ENCODE data around the gene CD80. TPM values are rescaled to one million over a fixed set of nuclear protein-coding genes. Genes with fewer than 3 reads are reported as not detected.

Gene CD80
- total and polyA plus RNA-seq, 10 of the 15 experiments (the other 5 are each of a cell fraction or from before 2014, with no cell fraction given), result 41.4 to 137 (median 58.1) TPM

- H3K79me2 ChIP-seq (ENCODE audit: control insufficient read depth, insufficient read depth, low read length), result peaks cover 99% of the 10 kb centered on the region
- CTCF ChIA-PET, result interaction anchor here (0.7 to 6.0 kb wide), 7 partner anchors 14 to 125 kb away, joined by 3 to 46 read pairs (median 6); no protein-coding TSS in a partner anchor
- FAIRE-seq, result no peak
- peaks cover 42% of the 10 kb centered on the region for H3K4me1 ChIP-seq (ENCODE audit: control insufficient read depth, insufficient read depth, low read length)
- no peaks in the 10 kb centered on the region for H4K20me1 ChIP-seq (ENCODE audit: control insufficient read depth, insufficient read depth)
- H3K9ac ChIP-seq (ENCODE audit: control insufficient read depth, insufficient read depth, low read length), result peak overlapping the region; percentile 99
- RAD21 ChIA-PET (ENCODE audit: unreplicated experiment), result interaction anchor here (0.7 to 11.9 kb wide), 9 partner anchors 16 to 259 kb away, joined by 3 to 239 read pairs (median 4); no protein-coding TSS in a partner anchor
- peak overlapping the region; percentile 98 for H3K4me2 ChIP-seq (ENCODE audit: control insufficient read depth, insufficient read depth)
- peak overlapping the region; percentile 76 for H3K4me3 ChIP-seq
- no peaks in the 10 kb centered on the region for H3K9me3 ChIP-seq (replicated peaks; ENCODE audit: control insufficient read depth, insufficient read depth, low read length)
- intact Hi-C loops (cut with micrococcal nuclease; ENCODE audit: unreplicated experiment) (loop anchor here (5.0 to 10.0 kb wide), 3 partner anchors 233 to 539 kb away; partner anchors contain the start of gene GSK3B), in situ Hi-C loops (cut with MboI) (no loop called here)
- POLR2A ChIA-PET, result interaction anchor here (0.7 to 6.4 kb wide), 9 partner anchors 9 to 120 kb away, joined by 3 to 104 read pairs (median 4); partner anchors contain the start of genes ADPRH and PLA1A
- WGBS (ENCODE audit: insufficient coverage, insufficient replicate concordance, low lambda C conversion rate, missing lambda C conversion rate), result 0% methylated on average over 4 of the region's 4 CpGs
- peak; percentile 3 for ATAC-seq
- SMC1A ChIA-PET (ENCODE audit: uncharacterized antibody, unreplicated experiment), result interaction anchor here (0.7 to 8.9 kb wide), 23 partner anchors 12 to 673 kb away, joined by 3 to 151 read pairs (median 4); partner anchors contain the start of genes COX17 and TIMMDC1
- H2AFZ ChIP-seq (ENCODE audit: control insufficient read depth, low read depth, low read length), result no peak overlapping the region
- no peaks in the 10 kb centered on the region for H3K27me3 ChIP-seq (replicated peaks in 1 of 2; ENCODE audit: control insufficient read depth in 2 of 2, insufficient read depth in 2 of 2, low read length in 1 of 2)
- H3K27ac ChIP-seq (ENCODE audit: control insufficient read depth, insufficient read depth), result peak overlapping the region; percentile 98
- H3K36me3 ChIP-seq (ENCODE audit: control insufficient read depth in 2 of 2, insufficient read depth in 2 of 2, low read length in 1 of 2), result peaks cover 0 to 3% of the 10 kb centered on the region in 2 experiments; a peak in 1 of 4 replicates
- no peak for DNase-seq (ENCODE audit: low read depth, low spot score)
- no TSS peak for BruUV-seq (replicated peaks)
- TF ChIP-seq EGR1 (IDR thresholded peaks at IDR 0.05; ENCODE audit: borderline replicate concordance in 1 of 2, low read depth in 2 of 2, low read length in 2 of 2) (no peak), BACH1 (IDR thresholded peaks at IDR 0.05; ENCODE audit: borderline replicate concordance) (peak; percentile 31; the same call in 1 of the 2 replicates), IKZF2 (IDR thresholded peaks at IDR 0.05) (0 out of 4 replicates have a peak, but pooled peaks of 1 of the 2 experiments have one; percentile 62), SUPT20H (IDR thresholded peaks at IDR 0.05; ENCODE audit: borderline replicate concordance, control insufficient read depth, low read depth, low read length) (no peak), POLR2AphosphoS5 (IDR thresholded peaks at IDR 0.05; ENCODE audit: low read length) (peak; percentile 74; the same call in 1 of the 2 replicates), IKZF1 (conservative IDR thresholded peaks at IDR 0.05) (peak; percentile 63), IRF4 (IDR thresholded peaks at IDR 0.05; ENCODE audit: low read depth, low read length) (no peak), RUNX3 (IDR thresholded peaks at IDR 0.05; ENCODE audit: low read length) (peak; percentile 22; the same call in 1 of the 2 replicates), SP1 (IDR thresholded peaks at IDR 0.05; ENCODE audit: low read depth, low read length) (no peak), BHLHE40 (IDR thresholded peaks at IDR 0.05; ENCODE audit: borderline replicate concordance in 1 of 2, low read depth in 2 of 2, low read length in 1 of 2) (0 out of 4 replicates have a peak, but pooled peaks of 1 of the 2 experiments have one; percentile 27), TBL1XR1 (IDR thresholded peaks at IDR 0.05; ENCODE audit: low read depth, low read length) (no peak), MXI1 (IDR thresholded peaks at IDR 0.05; ENCODE audit: low read depth, low read length) (peak; percentile 71; the same call in 1 of the 2 replicates), NFYB (IDR thresholded peaks at IDR 0.05; ENCODE audit: insufficient read depth, low read depth, low read length) (no peak), CHD1 (IDR thresholded peaks at IDR 0.05; ENCODE audit: low read depth, low read length) (no peak), PKNOX1 (IDR thresholded peaks at IDR 0.05) (no peak), CEBPZ (IDR thresholded peaks at IDR 0.05; ENCODE audit: low read depth, low read length) (no peak), CBX5 (IDR thresholded peaks at IDR 0.05; ENCODE audit: low read depth) (0 out of 2 replicates have a peak, but pooled peaks have one; percentile 23), POU2F2 (IDR thresholded peaks at IDR 0.05; ENCODE audit: borderline replicate concordance, low read depth, low read length) (0 out of 3 replicates have a peak, but pooled peaks have one; percentile 22), STAT3 (IDR thresholded peaks at IDR 0.05; ENCODE audit: low read depth, low read length) (no peak), KLF5 (IDR thresholded peaks at IDR 0.05; ENCODE audit: partially characterized antibody) (no peak), SPI1 (IDR thresholded peaks at IDR 0.05; ENCODE audit: borderline replicate concordance, insufficient read depth, low read depth, low read length) (peak; percentile 56)
Measured at GRCh38 chr3:119555309-119555735, 4.1 kb downstream of the CD80 start.
